ENCODE data around the gene C21orf91.

The C21orf91 gene

GRCh38 chr21:17753736-17754135 lies 65.4 kb downstream of the C21orf91 start:
- Histone ChIP-seq H3K4me1 (ENCODE audit: insufficient read depth, low read length, poor library complexity, severe bottlenecking) (peaks cover 4% of the 10 kb centered on the region), H3K27me3 (ENCODE audit: insufficient read depth, low read length, poor library complexity, severe bottlenecking) (no peaks in the 10 kb centered on the region), H3K4me3 (ENCODE audit: low read length, poor library complexity, severe bottlenecking) (no peak overlapping the region), H3K9me3 (ENCODE audit: insufficient read depth, low read depth, low read length) (no peaks in the 10 kb centered on the region), H3K4me2 (ENCODE audit: low read depth, low read length, poor library complexity, severe bottlenecking) (no peak overlapping the region), H3K9me2 (replicated peaks; ENCODE audit: low read depth, low read length) (no peaks in the 10 kb centered on the region), H4K20me1 (ENCODE audit: insufficient read depth, low read length, poor library complexity, severe bottlenecking) (no peaks in the 10 kb centered on the region), H3K36me3 (ENCODE audit: insufficient read depth, low read length) (no peaks in the 10 kb centered on the region), H3K79me2 (ENCODE audit: insufficient read depth, low read length) (no peaks in the 10 kb centered on the region), H2AFZ (ENCODE audit: low read length) (no peak overlapping the region; the same call in 1 of the 2 replicates), H3F3A (ENCODE audit: low read depth) (no peaks in the 10 kb centered on the region), H3K9ac (ENCODE audit: low read depth, low read length, poor library complexity, severe bottlenecking) (no peak overlapping the region)
- TF ChIP-seq EZH2phosphoT487 (IDR thresholded peaks at IDR 0.05; ENCODE audit: borderline replicate concordance): no peak
- TF ChIP-seq CTCF (conservative IDR thresholded peaks at IDR 0.05; ENCODE audit: low read length): no peak

- no peaks in the 10 kb centered on the region for H3F3A ChIP-seq (ENCODE audit: low read depth)
- H3K4me3 ChIP-seq (ENCODE audit: low read length, poor library complexity, severe bottlenecking): no peak overlapping the region
- no peak overlapping the region for H3K4me2 ChIP-seq (ENCODE audit: low read depth, low read length, poor library complexity, severe bottlenecking)
- H3K4me1 ChIP-seq (ENCODE audit: insufficient read depth, low read length, poor library complexity, severe bottlenecking): no peaks in the 10 kb centered on the region
- no peaks in the 10 kb centered on the region for H3K36me3 ChIP-seq (ENCODE audit: insufficient read depth, low read length)
- H4K20me1 ChIP-seq (ENCODE audit: insufficient read depth, low read length, poor library complexity, severe bottlenecking): no peaks in the 10 kb centered on the region
- TF ChIP-seq EZH2phosphoT487 (IDR thresholded peaks at IDR 0.05; ENCODE audit: borderline replicate concordance) (no peak), CTCF (conservative IDR thresholded peaks at IDR 0.05; ENCODE audit: low read length) (no peak)
- no peaks in the 10 kb centered on the region for H3K27me3 ChIP-seq (ENCODE audit: insufficient read depth, low read length, poor library complexity, severe bottlenecking)
- no peaks in the 10 kb centered on the region for H3K9me2 ChIP-seq (replicated peaks; ENCODE audit: low read depth, low read length)
- H3K9ac ChIP-seq (ENCODE audit: low read depth, low read length, poor library complexity, severe bottlenecking): no peak overlapping the region
- no peaks in the 10 kb centered on the region for H3K79me2 ChIP-seq (ENCODE audit: insufficient read depth, low read length)
- H3K9me3 ChIP-seq (ENCODE audit: insufficient read depth, low read depth, low read length): no peaks in the 10 kb centered on the region
- H2AFZ ChIP-seq (ENCODE audit: low read length): no peak overlapping the region
Measured at GRCh38 chr21:17752171-17752570, 67.0 kb downstream of the C21orf91 start.

GRCh38 chr21:17746920-17747319 lies 72.2 kb downstream of the C21orf91 start:
- no peak overlapping the region for H3K9ac ChIP-seq (ENCODE audit: low read depth, low read length, poor library complexity, severe bottlenecking)
- TF ChIP-seq CTCF (conservative IDR thresholded peaks at IDR 0.05; ENCODE audit: low read length) (no peak), EZH2phosphoT487 (IDR thresholded peaks at IDR 0.05; ENCODE audit: borderline replicate concordance) (no peak)
- H4K20me1 ChIP-seq (ENCODE audit: insufficient read depth, low read length, poor library complexity, severe bottlenecking): no peaks in the 10 kb centered on the region
- no peak overlapping the region for H3K4me3 ChIP-seq (ENCODE audit: low read length, poor library complexity, severe bottlenecking)
- no peak overlapping the region for H3K4me2 ChIP-seq (ENCODE audit: low read depth, low read length, poor library complexity, severe bottlenecking)
- 0 out of 2 replicates have a peak overlapping the region, but pooled peaks have one; percentile 13 for H2AFZ ChIP-seq (ENCODE audit: low read length)
- H3K4me1 ChIP-seq (ENCODE audit: insufficient read depth, low read length, poor library complexity, severe bottlenecking): peaks cover 5% of the 10 kb centered on the region
- H3K79me2 ChIP-seq (ENCODE audit: insufficient read depth, low read length): no peaks in the 10 kb centered on the region
- H3K9me3 ChIP-seq (ENCODE audit: insufficient read depth, low read depth, low read length): peaks cover 4% of the 10 kb centered on the region; the same call in 1 of the 2 replicates
- H3K9me2 ChIP-seq (replicated peaks; ENCODE audit: low read depth, low read length): no peaks in the 10 kb centered on the region
- H3F3A ChIP-seq (ENCODE audit: low read depth): no peaks in the 10 kb centered on the region
- no peaks in the 10 kb centered on the region for H3K36me3 ChIP-seq (ENCODE audit: insufficient read depth, low read length)
- H3K27me3 ChIP-seq (ENCODE audit: insufficient read depth, low read length, poor library complexity, severe bottlenecking): no peaks in the 10 kb centered on the region

Data from Loucy (cell line).